ENCODE results near the gene P2RX2.
"Not testable (repeated sequence)": the region's sequence is repeated elsewhere in the genome, so short reads cannot be mapped to it uniquely, and the experiment has no call there.

Gene P2RX2

DNA sequence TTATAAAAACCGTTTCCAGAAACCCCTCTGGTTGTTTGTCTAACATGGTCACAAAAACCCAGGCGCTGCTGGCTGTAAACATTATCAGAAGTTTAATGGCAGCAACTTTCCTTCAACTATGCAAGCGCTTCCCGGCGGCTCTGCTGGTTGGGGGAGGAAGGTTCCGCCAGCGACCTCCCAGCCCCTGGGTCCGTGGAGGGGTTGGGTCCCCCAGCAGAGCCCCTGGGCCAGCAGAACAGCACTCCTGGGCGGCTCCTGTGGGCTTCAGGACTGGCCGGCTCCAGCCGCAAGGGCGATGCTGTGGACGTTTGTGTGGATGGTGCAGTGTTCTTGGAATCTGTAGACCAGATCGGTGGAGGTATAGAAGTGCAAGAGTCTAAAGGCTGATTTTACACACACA, 34.1 kb upstream of the P2RX2 start:
- DNase-seq: no peak

- DNase-seq: no peak
These were observed 33.4 kb upstream of the P2RX2 start for GRCh38 chr12:132585177-132585576.

GRCh38 chr12:132586929-132587328, 31.6 kb upstream of the P2RX2 start:
- no peak for DNase-seq

DNA sequence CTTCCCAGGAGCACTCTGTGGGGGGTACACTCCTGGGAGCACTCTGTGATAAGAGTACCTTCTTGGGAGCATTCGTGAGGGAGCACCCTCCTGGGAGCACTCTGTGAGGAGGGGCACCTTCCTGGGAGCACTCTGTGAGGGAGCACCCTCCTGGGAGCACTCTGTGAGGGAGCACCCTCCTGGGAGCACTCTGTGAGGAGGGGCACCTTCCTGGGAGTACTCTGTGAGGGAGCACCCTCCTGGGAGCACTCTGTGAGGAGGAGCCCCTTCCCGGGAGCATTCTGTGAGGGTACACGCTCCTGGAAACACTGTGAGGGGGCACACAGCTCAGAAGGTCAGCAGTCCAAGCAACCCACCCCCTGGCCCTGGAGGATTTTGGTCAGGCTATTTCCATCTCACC, 30.8 kb upstream of the P2RX2 start:
- DNase-seq: no peak

GRCh38 chr12:132588319-132588718, 30.3 kb upstream of the P2RX2 start:
- no peak for DNase-seq

- DNase-seq: no peak
These were observed 29.5 kb upstream of the P2RX2 start for GRCh38 chr12:132588821-132589669.

DNA sequence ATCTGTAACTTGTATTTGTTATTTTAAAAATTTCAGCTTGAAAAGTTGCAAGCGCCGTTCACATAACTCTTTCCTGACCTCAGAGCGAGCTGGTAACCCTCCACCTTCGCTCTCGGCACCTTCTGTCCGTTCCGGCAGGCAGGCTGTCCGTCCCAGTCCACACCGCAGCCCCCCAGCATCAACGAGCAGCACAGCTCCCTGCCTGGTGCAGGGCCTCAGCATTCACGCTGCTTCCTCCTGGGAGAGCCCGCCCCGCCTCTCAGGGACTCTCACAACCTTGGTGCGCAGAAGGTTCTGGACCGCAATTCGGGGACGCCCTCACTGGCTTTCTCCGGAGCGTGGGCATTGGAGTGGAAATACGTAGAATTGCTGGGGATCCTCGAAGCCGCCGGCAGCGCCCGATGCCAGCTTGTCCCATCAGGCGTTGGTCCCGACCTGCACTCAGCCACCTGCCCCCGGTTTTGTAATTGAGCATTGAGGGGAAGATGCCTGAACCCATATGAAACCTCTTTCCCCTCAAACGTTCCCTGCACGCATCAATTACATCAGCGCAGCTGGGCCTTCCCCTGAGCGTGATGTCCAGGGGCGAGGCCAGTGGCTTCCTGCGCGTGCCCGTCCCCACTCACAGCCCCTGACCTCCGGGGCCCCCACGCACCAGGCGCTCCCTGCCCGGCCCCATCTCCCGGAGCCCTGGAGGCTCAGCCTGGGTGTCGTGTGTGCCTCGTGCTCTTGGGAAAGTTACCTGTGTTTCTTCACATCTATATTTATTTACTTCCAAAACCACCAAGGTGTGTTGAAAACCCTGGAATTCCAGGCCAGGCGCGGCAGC, 27.3 kb upstream of the P2RX2 start:
- no peak for DNase-seq

DNA sequence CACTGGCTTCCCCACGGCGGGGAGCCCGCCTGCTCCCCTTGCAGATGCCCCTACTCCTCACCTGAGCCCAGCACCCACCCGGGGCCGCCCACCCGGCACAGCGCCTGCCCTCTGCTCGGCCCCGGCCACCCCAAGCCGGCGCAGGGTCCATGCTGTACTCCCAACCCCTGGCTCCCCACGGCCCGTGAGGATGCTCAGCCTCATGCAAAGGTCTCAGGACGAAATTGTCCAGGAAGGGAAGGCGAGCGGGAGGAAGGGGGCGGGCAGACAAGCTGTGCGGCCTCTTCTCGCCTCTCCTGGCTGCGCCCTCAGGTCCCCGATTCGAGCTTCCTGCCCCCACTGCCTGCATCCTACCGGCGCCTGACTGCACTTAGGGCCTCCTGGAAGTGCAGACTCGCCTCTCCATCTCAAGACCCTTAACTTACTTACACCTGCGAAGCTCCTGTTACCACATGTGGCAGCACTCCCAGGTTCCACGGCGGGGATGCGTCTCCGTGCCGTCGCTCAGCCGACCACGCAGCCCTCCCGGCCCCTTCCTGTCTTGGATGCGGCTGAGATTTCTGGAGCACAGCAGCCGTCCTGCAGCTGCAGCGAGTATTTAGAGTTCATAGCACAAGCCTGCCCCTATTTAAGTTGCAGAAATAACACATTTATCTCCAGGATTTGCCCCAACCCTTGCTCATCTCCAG, 26.1 kb upstream of the P2RX2 start:
- no peak for DNase-seq

DNA sequence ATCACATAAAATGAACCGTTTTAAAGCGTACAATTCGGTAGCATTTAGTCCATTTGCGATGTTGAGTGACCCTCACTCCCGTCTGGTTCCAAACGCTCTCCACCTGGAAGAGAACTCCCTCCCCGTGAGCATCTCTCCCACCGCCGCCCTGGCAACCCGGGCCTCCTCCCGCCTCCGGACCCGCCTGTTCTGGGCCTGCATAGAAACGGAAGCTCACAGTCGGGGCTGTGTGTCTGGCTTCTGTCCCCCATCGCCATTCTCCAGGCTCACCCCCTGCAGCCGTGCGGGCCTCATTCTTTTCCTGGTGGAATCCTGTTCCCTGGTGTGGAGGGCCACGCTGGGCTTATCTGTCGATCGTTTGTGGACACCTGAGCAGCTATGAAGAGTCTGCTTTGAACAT, 25.5 kb upstream of the P2RX2 start:
- no peak for DNase-seq

GRCh38 chr12:132593521-132593920, 25.1 kb upstream of the P2RX2 start:
- no peak for DNase-seq

- DNase-seq: peak; percentile 96
These were observed 24.6 kb upstream of the P2RX2 start for GRCh38 chr12:132593938-132594358.

- no peak for DNase-seq
These were observed 23.4 kb upstream of the P2RX2 start for GRCh38 chr12:132595183-132595582.

GRCh38 chr12:132596016-132596415, 22.6 kb upstream of the P2RX2 start:
- DNase-seq: no peak

DNA sequence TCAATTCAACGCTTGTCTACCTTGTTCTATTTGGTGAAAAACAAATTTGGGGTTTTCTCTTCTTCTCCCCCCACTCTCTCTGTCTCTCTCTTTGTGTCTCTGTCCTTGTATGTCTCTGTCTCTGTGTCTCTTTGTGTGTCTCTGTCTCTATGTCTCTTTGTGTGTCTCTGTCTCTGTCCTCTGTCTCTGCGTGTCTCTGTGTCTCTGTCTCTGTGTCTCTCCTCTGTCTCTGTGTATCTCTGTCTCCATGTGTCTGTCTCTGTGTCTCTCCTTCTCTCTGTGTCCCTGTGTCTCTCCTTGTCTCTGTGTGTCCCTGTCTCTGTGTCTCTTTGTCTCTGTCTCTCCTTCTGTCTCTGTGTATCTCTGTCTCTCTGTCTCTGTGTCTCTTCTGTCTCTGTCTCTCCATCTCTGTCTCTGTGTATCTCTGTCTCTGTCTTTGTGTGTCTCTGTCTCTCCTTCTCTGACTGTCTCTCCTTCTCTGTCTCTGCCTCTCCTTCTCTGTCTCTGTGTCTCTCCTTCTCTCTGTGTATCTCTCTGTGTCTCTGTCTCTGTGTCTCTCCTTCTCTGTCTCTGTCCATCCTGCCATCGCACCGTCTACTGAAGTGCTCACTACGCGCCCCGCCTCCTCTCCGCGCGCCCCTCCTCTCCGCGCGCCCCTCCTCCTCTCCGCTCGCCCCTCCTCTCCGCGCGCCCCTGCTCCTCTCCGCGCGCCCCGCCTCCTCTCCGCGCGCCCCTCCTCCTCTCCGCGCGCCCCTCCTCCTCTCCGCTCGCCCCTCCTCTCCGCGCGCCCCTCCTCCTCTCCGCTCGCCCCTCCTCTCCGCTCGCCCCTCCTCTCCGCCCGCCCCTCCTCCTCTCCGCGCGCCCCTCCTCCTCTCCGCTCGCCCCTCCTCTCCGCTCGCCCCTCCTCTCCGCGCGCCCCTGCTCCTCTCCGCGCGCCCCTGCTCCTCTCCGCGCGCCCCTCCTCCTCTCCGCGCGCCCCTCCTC, 21.0 kb upstream of the P2RX2 start:
- no peak for DNase-seq

DNA sequence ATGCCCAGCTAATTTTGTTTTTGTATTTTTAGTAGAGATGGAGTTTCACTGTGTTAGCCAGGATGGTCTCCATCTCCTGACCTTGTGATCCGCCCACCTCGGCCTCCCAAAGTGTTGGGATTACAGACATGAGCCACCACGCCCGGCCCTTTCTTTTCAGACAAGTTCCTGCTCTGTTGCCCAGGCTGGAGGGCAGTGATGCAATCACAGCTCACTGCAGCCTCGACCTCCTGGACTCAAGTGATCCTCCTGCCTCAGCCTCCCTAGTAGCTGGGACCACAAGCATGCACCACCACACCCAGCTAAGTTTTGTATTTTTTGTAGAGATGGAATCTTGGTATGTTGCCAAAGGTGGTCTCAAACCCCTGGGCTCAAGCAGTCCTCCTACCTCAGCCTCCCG, 19.1 kb upstream of the P2RX2 start:
- not testable (repeated sequence) for DNase-seq

GRCh38 chr12:132600048-132601032, 18.2 kb upstream of the P2RX2 start:
- DNase-seq: peak; percentile 36

- DNase-seq: no peak
These were observed 17.2 kb upstream of the P2RX2 start for GRCh38 chr12:132601171-132601883.

GRCh38 chr12:132602572-132603239, 15.9 kb upstream of the P2RX2 start:
- DNase-seq: peak; percentile 14
